GM23338 (cell line): ENCODE measurements around the gene ASB1. TPM values are rescaled to one million over a fixed set of nuclear protein-coding genes. Genes with fewer than 3 reads are reported as not detected.

Source experiments
- ATAC-seq: fragments of 200-7000 bp; cut with Tn5 transposase; 3 replicates; pipeline ENCODE4 v1.9.1; 2020
- DNase-seq: peaks from one replicate; pipeline ENCODE4 v3.0.0-alpha.2; 2015; ENCODE audit warnings: low spot score
- H2AFZ ChIP-seq: fragments of 200-600 bp; sonication (generic); 2 replicates; pipeline ENCODE4 v1.8.0; 2016; ENCODE audit warnings: antibody characterized with exemption, mild to moderate bottlenecking, moderate library complexity
- H3F3A ChIP-seq: fragments of 200-600 bp; sonication (generic); replicated peaks from 2 replicates; pipeline ENCODE4 v1.8.0; 2017; ENCODE audit warnings: antibody characterized with exemption, mixed run types, low read depth
- H3K27ac ChIP-seq: fragments of 200-600 bp; sonication (generic); 2 replicates; pipeline ENCODE4 v1.6.1; 2016; ENCODE audit warnings: low read depth
- H3K27me3 ChIP-seq: fragments of 200-600 bp; sonication (generic); 2 replicates; pipeline ENCODE4 v1.8.0; 2016; ENCODE audit warnings: mild to moderate bottlenecking, mixed run types, moderate library complexity; ENCODE audit not compliant: insufficient read depth
- H3K36me3 ChIP-seq: fragments of 200-600 bp; sonication (generic); 2 replicates; pipeline ENCODE4 v1.8.0; 2016; ENCODE audit warnings: mild to moderate bottlenecking; ENCODE audit not compliant: insufficient read depth
- H3K4me1 ChIP-seq: fragments of 200-600 bp; sonication (generic); 2 replicates; pipeline ENCODE4 v1.8.0; 2016; ENCODE audit warnings: mild to moderate bottlenecking, moderate library complexity; ENCODE audit not compliant: insufficient read depth
- H3K4me2 ChIP-seq: fragments of 200-600 bp; sonication (generic); 2 replicates; pipeline ENCODE4 v1.7.1; 2017; ENCODE audit warnings: mixed run types
- H3K4me3 ChIP-seq: fragments of 200-600 bp; sonication (generic); 2 replicates; pipeline ENCODE4 v1.6.1; 2016; ENCODE audit warnings: mixed run types
- H3K79me2 ChIP-seq: fragments of 200-600 bp; sonication (generic); replicated peaks from 2 replicates; pipeline ENCODE4 v1.8.0; 2017; ENCODE audit warnings: mild to moderate bottlenecking; ENCODE audit not compliant: insufficient read depth
- H3K9me2 ChIP-seq: fragments of 200-600 bp; sonication (generic); 2 replicates; pipeline ENCODE4 v1.8.0; 2017; ENCODE audit not compliant: insufficient read depth
- H4K20me1 ChIP-seq: fragments of 200-600 bp; sonication (generic); replicated peaks from 2 replicates; pipeline ENCODE4 v1.8.0; 2017; ENCODE audit warnings: mild to moderate bottlenecking; ENCODE audit not compliant: insufficient read depth
- H3K27ac Mint-ChIP-seq: 2 replicates; pipeline ENCODE4 v1.8.0; 2020; ENCODE audit warnings: inconsistent platforms, mild to moderate bottlenecking, moderate library complexity, mixed read lengths
- H3K27me3 Mint-ChIP-seq: 3 replicates; pipeline ENCODE4 v1.8.0; 2022; ENCODE audit warnings: low read depth, mild to moderate bottlenecking, moderate library complexity, mixed read lengths, inconsistent platforms; ENCODE audit not compliant: insufficient read depth, poor library complexity
- H3K36me3 Mint-ChIP-seq: 3 replicates; pipeline ENCODE4 v1.8.0; 2021; ENCODE audit warnings: low read depth, mild to moderate bottlenecking, inconsistent platforms, moderate library complexity, mixed read lengths
- H3K4me1 Mint-ChIP-seq: 3 replicates; pipeline ENCODE4 v1.8.0; 2020; ENCODE audit warnings: mild to moderate bottlenecking, inconsistent platforms, mixed read lengths
- H3K4me3 Mint-ChIP-seq: 3 replicates; pipeline ENCODE4 v1.8.0; 2021; ENCODE audit warnings: moderate library complexity, mild to moderate bottlenecking, inconsistent platforms, mixed read lengths
- H3K9me3 Mint-ChIP-seq: 3 replicates; pipeline ENCODE4 v1.8.0; 2020; ENCODE audit warnings: moderate library complexity, mild to moderate bottlenecking, inconsistent platforms, mixed read lengths
- CREB1 ChIP-seq: fragments of 250-450 bp; sonication (Bioruptor Pico); IDR thresholded peaks from 2 replicates; pipeline ENCODE4 v1.5.0; 2020; ENCODE audit warnings: low read depth, mild to moderate bottlenecking, moderate library complexity
- CTCF ChIP-seq, 2 experiments: fragments of 200-600 bp in 1 of 2; sonication (generic) in 1 of 2; conservative IDR thresholded peaks; 2 replicates each; pipeline versions ENCODE4 v1.5.1 to v1.6.1; 2016 to 2017; ENCODE audit warnings: antibody characterized with exemption in 2 of 2, low read depth in 2 of 2, mild to moderate bottlenecking in 2 of 2, moderate library complexity in 1 of 2
- EZH2 ChIP-seq: fragments of 200-600 bp; sonication (generic); IDR thresholded peaks from one replicate; pipeline ENCODE4 v1.8.0; 2017; ENCODE audit warnings: antibody characterized with exemption, mild to moderate bottlenecking, low read depth; ENCODE audit not compliant: unreplicated experiment
- EZH2phosphoT487 ChIP-seq: fragments of 200-600 bp; sonication (generic); IDR thresholded peaks from one replicate; pipeline ENCODE4 v1.8.1; 2018; ENCODE audit warnings: antibody characterized with exemption; ENCODE audit not compliant: unreplicated experiment
- JUNB ChIP-seq: IDR thresholded peaks from one replicate; pipeline ENCODE4 v1.6.1; 2016; ENCODE audit warnings: antibody characterized with exemption; ENCODE audit not compliant: unreplicated experiment
- NANOG ChIP-seq: IDR thresholded peaks from 2 replicates; pipeline ENCODE4 v1.6.1; 2016; ENCODE audit warnings: antibody characterized with exemption, borderline replicate concordance
- POLR2AphosphoS5 ChIP-seq: IDR thresholded peaks from 2 replicates; pipeline ENCODE4 v1.6.1; 2016; ENCODE audit warnings: antibody characterized with exemption, low read depth
- REST ChIP-seq: IDR thresholded peaks from one replicate; pipeline ENCODE4 v1.6.1; 2018; ENCODE audit warnings: antibody characterized with exemption; ENCODE audit not compliant: unreplicated experiment
- STAT1 ChIP-seq: IDR thresholded peaks from one replicate; pipeline ENCODE4 v1.6.1; 2016; ENCODE audit warnings: antibody characterized with exemption; ENCODE audit not compliant: unreplicated experiment
- ZNF114 ChIP-seq: fragments of 250-450 bp; sonication (Bioruptor Pico); IDR thresholded peaks from 2 replicates; pipeline ENCODE4 v1.5.0; 2020; ENCODE audit warnings: mild to moderate bottlenecking, moderate library complexity
- polyA plus RNA-seq: library from polyadenylated mRNA; unstranded; fragments of >200 nt; fragmentation: Nextera tagmentation; extraction: Ambion mirVana; gene quantifications from 2 replicates; pipeline ENCODE4 v1.2.1, GENCODE V29; 2016
- total RNA-seq: library from RNA; depleted of rRNA; stranded (reverse); fragments of >200 nt; shearing (Covaris generic); gene quantifications from 2 replicates; pipeline ENCODE4 v1.2.3, GENCODE V29; 2014
- TF ChIP-seq, protein P1 (sequence below): IDR thresholded peaks from 2 replicates; pipeline ENCODE4 v1.6.1; 2016; ENCODE audit warnings: antibody characterized with exemption

Gene ASB1
- total and polyA plus RNA-seq, 2 experiments from 2014 or later: 21.5 to 23.9 TPM

- TF ChIP-seq REST (no peak), EZH2phosphoT487 (no peak), JUNB (no peak), EZH2 (no peak), CTCF (conservative IDR thresholded peaks at IDR 0.05; ENCODE audit: low read depth in 2 of 2) (no peak), NANOG (no peak), STAT1 (no peak)
- TF ChIP-seq, protein P1, sequence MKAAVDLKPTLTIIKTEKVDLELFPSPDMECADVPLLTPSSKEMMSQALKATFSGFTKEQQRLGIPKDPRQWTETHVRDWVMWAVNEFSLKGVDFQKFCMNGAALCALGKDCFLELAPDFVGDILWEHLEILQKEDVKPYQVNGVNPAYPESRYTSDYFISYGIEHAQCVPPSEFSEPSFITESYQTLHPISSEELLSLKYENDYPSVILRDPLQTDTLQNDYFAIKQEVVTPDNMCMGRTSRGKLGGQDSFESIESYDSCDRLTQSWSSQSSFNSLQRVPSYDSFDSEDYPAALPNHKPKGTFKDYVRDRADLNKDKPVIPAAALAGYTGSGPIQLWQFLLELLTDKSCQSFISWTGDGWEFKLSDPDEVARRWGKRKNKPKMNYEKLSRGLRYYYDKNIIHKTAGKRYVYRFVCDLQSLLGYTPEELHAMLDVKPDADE: no peak
Measured at GRCh38 chr2:238488347-238488826, 61.7 kb downstream of the ASB1 start (continued).

DNA sequence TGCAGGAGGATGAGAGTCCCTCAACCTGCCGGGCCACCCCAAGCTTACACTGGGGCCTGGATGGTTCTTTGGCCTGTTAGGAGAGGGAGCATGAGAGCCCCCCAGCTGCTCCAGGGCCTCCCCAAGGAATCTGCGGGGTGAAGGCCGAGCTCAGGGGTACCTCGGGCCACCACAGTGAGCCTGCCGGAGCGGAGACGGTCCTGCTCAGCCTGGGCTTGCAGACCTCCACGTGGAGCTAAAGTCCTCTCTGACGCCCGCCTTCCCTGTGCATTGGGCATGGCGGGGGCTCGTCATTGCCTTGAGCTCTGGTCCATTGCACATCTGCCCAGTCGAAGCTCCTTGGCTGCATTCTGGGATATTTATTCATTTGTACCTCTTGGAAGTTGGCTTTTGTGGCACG lies 62.7 kb downstream of the ASB1 start:
- Mint-ChIP-seq H3K4me1 (peaks cover 11% of the 10 kb centered on the region), H3K27ac (no peak overlapping the region), H3K36me3 (no peaks in the 10 kb centered on the region), H3K27me3 (peaks cover 4% of the 10 kb centered on the region), H3K4me3 (no peak overlapping the region), H3K9me3 (no peaks in the 10 kb centered on the region)
- H3K36me3 ChIP-seq: no peaks in the 10 kb centered on the region
- no peak overlapping the region for H3K27ac ChIP-seq
- H3K4me2 ChIP-seq: no peak overlapping the region
- ATAC-seq (no peak), DNase-seq (no peak)
- TF ChIP-seq REST: no peak
- TF ChIP-seq CTCF (conservative IDR thresholded peaks at IDR 0.05; ENCODE audit: low read depth in 2 of 2): no peak
- TF ChIP-seq NANOG: no peak
- TF ChIP-seq JUNB: no peak
- TF ChIP-seq ZNF114 (CRISPR knock-in tag): no peak
- TF ChIP-seq CREB1 (CRISPR knock-in tag): no peak
- TF ChIP-seq, protein P1: no peak
- TF ChIP-seq EZH2phosphoT487: no peak
- no peak for TF ChIP-seq POLR2AphosphoS5
- no peaks in the 10 kb centered on the region for H3K4me1 ChIP-seq
- no peaks in the 10 kb centered on the region for H3F3A ChIP-seq
- H3K27me3 ChIP-seq: no peaks in the 10 kb centered on the region
- no peaks in the 10 kb centered on the region for H4K20me1 ChIP-seq
- H2AFZ ChIP-seq: no peak overlapping the region; the same call in 1 of the 2 replicates
- no peak overlapping the region for H3K4me3 ChIP-seq
- H3K9me2 ChIP-seq: no peaks in the 10 kb centered on the region
- no peaks in the 10 kb centered on the region for H3K79me2 ChIP-seq
